PFSK-1 (cell line): Measurements from ENCODE around the gene MYO1E.

Experiments used
- FOXP2 ChIP-seq: optimal IDR thresholded peaks from 2 replicates; pipeline ENCODE3; 2011; ENCODE audit warnings: borderline replicate concordance, control low read depth, inconsistent platforms; ENCODE audit not compliant: insufficient read depth; ENCODE audit errors: extremely low read length, extremely low read depth
- POLR2AphosphoS5 ChIP-seq: IDR thresholded peaks from 2 replicates; pipeline ENCODE4 v1.6.1; 2012; ENCODE audit warnings: low read depth, mild to moderate bottlenecking, control low read depth, low read length, moderate library complexity
- SIN3A ChIP-seq: IDR thresholded peaks from 2 replicates; pipeline ENCODE4 v1.6.1; 2012; ENCODE audit warnings: mild to moderate bottlenecking, low read length, moderate library complexity, borderline replicate concordance; ENCODE audit not compliant: insufficient read depth
- TAF1 ChIP-seq: IDR thresholded peaks from 2 replicates; pipeline ENCODE4 v1.6.1; 2012; ENCODE audit warnings: low read length, control low read depth, borderline replicate concordance; ENCODE audit not compliant: insufficient read depth
- TF ChIP-seq, protein P1 (sequence below), 2 experiments: IDR thresholded peaks; 2 replicates each; pipeline versions ENCODE4 v1.6.1 to v1.8.0; 2011 to 2012; ENCODE audit warnings: low read depth in 2 of 2, low read length in 2 of 2, control low read depth in 1 of 2, inconsistent platforms in 1 of 2, mild to moderate bottlenecking in 1 of 2, moderate library complexity in 1 of 2; ENCODE audit not compliant: insufficient read depth in 1 of 2

MYO1E gene

DNA sequence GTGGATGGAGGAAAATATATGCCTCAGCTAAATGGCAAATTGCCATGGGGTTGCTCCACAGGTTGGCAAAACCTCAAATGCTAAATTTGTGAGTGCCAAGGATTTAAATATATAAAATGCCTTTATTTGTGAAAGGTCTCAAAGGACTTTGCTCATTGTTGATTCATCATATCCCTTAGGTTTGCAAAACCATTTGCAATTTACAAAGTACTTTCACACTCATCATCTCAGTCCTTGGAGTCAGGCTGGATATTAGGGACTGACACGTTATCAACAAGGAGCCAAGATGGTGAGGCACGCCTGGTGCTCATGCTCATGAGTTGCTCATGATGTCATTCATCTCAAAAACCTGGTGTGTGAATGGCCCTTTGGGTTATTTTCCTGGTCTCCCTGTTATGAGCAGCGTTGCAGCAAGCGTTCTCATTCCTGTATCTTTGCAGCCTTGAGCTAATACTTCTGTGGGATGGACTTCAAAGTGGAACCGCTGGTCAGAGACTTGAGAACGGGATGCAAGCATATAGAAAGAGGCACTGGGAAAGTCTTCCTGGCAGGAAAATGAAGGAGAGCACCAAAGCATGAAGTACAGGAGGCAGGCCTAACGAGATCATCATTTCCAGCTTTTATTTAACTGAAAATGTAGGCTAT is 66.0 kb downstream of the MYO1E start:
- TF ChIP-seq TAF1 (no peak), POLR2AphosphoS5 (no peak), SIN3A (no peak), FOXP2 (no peak)
- TF ChIP-seq, protein P1, sequence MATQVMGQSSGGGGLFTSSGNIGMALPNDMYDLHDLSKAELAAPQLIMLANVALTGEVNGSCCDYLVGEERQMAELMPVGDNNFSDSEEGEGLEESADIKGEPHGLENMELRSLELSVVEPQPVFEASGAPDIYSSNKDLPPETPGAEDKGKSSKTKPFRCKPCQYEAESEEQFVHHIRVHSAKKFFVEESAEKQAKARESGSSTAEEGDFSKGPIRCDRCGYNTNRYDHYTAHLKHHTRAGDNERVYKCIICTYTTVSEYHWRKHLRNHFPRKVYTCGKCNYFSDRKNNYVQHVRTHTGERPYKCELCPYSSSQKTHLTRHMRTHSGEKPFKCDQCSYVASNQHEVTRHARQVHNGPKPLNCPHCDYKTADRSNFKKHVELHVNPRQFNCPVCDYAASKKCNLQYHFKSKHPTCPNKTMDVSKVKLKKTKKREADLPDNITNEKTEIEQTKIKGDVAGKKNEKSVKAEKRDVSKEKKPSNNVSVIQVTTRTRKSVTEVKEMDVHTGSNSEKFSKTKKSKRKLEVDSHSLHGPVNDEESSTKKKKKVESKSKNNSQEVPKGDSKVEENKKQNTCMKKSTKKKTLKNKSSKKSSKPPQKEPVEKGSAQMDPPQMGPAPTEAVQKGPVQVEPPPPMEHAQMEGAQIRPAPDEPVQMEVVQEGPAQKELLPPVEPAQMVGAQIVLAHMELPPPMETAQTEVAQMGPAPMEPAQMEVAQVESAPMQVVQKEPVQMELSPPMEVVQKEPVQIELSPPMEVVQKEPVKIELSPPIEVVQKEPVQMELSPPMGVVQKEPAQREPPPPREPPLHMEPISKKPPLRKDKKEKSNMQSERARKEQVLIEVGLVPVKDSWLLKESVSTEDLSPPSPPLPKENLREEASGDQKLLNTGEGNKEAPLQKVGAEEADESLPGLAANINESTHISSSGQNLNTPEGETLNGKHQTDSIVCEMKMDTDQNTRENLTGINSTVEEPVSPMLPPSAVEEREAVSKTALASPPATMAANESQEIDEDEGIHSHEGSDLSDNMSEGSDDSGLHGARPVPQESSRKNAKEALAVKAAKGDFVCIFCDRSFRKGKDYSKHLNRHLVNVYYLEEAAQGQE (IDR thresholded peaks at IDR 0.05; ENCODE audit: insufficient read depth in 1 of 2, low read depth in 2 of 2, low read length in 2 of 2) = no peak

DNA sequence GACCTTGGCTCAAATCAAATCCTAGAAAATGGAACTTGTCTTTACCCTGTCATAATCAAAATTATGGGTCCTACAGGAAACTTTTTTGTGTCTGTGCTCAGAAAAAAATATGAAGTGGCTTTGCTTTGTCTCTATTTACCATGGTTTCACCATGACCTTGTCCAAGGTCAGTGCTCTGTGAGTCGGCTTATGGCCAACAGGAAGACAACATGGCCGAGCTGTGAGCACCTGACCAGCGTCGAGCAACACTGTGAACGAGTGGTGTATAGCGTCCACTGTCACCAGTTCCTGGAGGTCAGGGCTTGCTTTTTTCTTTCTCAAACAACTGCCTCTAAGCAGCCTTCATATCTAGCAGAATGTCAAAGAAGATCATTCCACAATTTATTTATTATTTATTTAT is 67.9 kb downstream of the MYO1E start:
- TF ChIP-seq SIN3A = no peak
- no peak for TF ChIP-seq FOXP2
- no peak for TF ChIP-seq TAF1
- no peak for TF ChIP-seq POLR2AphosphoS5
- TF ChIP-seq, protein P1 (IDR thresholded peaks at IDR 0.05; ENCODE audit: insufficient read depth in 1 of 2, low read depth in 2 of 2, low read length in 2 of 2) = no peak

GRCh38 chr15:59304034-59304795 is 68.5 kb downstream of the MYO1E start:
- TF ChIP-seq POLR2AphosphoS5 (no peak), TAF1 (no peak), FOXP2 (no peak)

- TF ChIP-seq SIN3A (no peak), POLR2AphosphoS5 (no peak), FOXP2 (no peak), TAF1 (no peak)
- TF ChIP-seq, protein P1 (IDR thresholded peaks at IDR 0.05; ENCODE audit: insufficient read depth in 1 of 2, low read depth in 2 of 2, low read length in 2 of 2) = no peak
These were observed 69.0 kb downstream of the MYO1E start for GRCh38 chr15:59303633-59304032.

DNA sequence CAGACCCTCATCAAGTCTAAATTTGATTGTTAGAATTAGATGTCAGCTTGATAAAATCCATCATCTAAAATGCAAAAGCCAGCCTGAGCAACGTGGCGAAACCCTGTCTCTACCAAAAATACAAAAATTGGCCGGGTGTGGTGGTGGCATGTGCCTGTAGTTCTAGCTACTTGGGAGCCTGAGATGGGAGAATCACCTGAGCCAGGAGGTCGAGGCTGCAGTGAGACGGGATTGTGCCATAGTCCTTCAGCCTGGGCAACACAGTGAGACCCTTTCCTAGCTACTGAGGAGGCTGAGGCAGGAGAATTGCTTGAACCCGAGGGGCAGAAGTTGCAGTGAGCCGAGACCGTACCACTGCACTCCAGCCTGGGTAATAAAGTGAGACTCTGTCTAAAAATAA is 69.5 kb downstream of the MYO1E start:
- TF ChIP-seq SIN3A (no peak), FOXP2 (no peak), TAF1 (no peak)
- TF ChIP-seq, protein P1 (IDR thresholded peaks at IDR 0.05; ENCODE audit: insufficient read depth in 1 of 2, low read depth in 2 of 2, low read length in 2 of 2) = no peak
